OCI-LY7 (cell line): ENCODE data around the gene DNA2.

ENCODE experiments used
- EZH2phosphoT487 ChIP-seq: fragments of 200-600 bp; sonication (generic); IDR thresholded peaks from 2 replicates; pipeline ENCODE4 v1.6.1; 2018; ENCODE audit warnings: low read depth, borderline replicate concordance, mild to moderate bottlenecking, mixed run types, antibody characterized with exemption, low read length, moderate library complexity, mixed read lengths
- TF ChIP-seq, protein P1 (sequence below): fragments of 200-600 bp; sonication (generic); conservative IDR thresholded peaks from 2 replicates; pipeline ENCODE4 v1.5.1; 2014; ENCODE audit warnings: mild to moderate bottlenecking, antibody characterized with exemption, low read length, moderate library complexity, mixed read lengths

DNA sequence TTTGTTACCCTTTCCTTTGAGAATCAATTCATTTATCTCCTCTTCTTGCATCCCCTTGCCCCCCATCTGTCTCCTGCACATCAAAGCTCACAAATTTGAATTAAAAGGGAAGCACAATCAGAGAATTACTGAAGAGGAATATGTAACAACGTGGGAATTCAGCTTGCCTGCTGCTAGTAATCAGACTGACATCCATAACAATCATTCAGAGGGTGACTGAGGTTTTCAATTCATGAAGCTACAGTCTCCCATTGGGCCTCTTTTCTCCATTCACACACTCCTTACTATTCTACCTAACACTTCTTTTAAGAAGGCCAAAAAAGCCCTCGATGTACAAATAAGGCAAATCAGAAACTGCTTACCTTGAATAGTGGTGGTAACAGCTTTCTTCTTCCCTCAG lies 24.3 kb upstream of the DNA2 start:
- no peak for TF ChIP-seq EZH2phosphoT487
- TF ChIP-seq, protein P1, sequence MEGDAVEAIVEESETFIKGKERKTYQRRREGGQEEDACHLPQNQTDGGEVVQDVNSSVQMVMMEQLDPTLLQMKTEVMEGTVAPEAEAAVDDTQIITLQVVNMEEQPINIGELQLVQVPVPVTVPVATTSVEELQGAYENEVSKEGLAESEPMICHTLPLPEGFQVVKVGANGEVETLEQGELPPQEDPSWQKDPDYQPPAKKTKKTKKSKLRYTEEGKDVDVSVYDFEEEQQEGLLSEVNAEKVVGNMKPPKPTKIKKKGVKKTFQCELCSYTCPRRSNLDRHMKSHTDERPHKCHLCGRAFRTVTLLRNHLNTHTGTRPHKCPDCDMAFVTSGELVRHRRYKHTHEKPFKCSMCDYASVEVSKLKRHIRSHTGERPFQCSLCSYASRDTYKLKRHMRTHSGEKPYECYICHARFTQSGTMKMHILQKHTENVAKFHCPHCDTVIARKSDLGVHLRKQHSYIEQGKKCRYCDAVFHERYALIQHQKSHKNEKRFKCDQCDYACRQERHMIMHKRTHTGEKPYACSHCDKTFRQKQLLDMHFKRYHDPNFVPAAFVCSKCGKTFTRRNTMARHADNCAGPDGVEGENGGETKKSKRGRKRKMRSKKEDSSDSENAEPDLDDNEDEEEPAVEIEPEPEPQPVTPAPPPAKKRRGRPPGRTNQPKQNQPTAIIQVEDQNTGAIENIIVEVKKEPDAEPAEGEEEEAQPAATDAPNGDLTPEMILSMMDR = no peak
